ENCODE data around the gene PLXNA1. TPM values are rescaled to one million over a fixed set of nuclear protein-coding genes. Genes with fewer than 3 reads are reported as not detected.

The PLXNA1 gene
- total RNA-seq, 1 donor from 2014 or later, result 63.3 TPM

GRCh38 chr3:126965526-126966080, 17.3 kb upstream of the PLXNA1 start:
- Histone ChIP-seq H3K27me3 (ENCODE audit: insufficient read depth, low read length) (no peaks in the 10 kb centered on the region), H3K9me3 (ENCODE audit: insufficient read depth, low read depth, low read length) (no peaks in the 10 kb centered on the region), H3K4me1 (ENCODE audit: insufficient read depth, low read length) (peaks cover 7% of the 10 kb centered on the region), H3K4me3 (ENCODE audit: insufficient read depth, low read depth, low read length) (no peak overlapping the region), H3K4me2 (ENCODE audit: low read length) (no peak overlapping the region), H3K27ac (ENCODE audit: low read depth, low read length) (no peak overlapping the region), H3K79me2 (ENCODE audit: insufficient read depth, low read length) (no peaks in the 10 kb centered on the region), H2AFZ (ENCODE audit: low read depth, low read length) (no peak overlapping the region), H3K36me3 (ENCODE audit: insufficient read depth, low read length) (no peaks in the 10 kb centered on the region), H4K20me1 (ENCODE audit: insufficient read depth, low read length) (no peaks in the 10 kb centered on the region), H3K9ac (ENCODE audit: low read length) (no peak overlapping the region)
- Mint-ChIP-seq H3K4me3 (ENCODE audit: unreplicated experiment) (no peak overlapping the region), H3K27ac (ENCODE audit: unreplicated experiment) (no peak overlapping the region), H3K27me3 (ENCODE audit: low read depth, unreplicated experiment) (peaks cover 26% of the 10 kb centered on the region), H3K9me3 (ENCODE audit: unreplicated experiment) (no peaks in the 10 kb centered on the region), H3K36me3 (ENCODE audit: low read depth, unreplicated experiment) (peaks cover 6% of the 10 kb centered on the region), H3K4me1 (ENCODE audit: low read depth, unreplicated experiment) (peaks cover 13% of the 10 kb centered on the region)
- no peak for FAIRE-seq
- no peak for DNase-seq (ENCODE audit: low read depth)
- no peak for TF ChIP-seq EZH2 (IDR thresholded peaks at IDR 0.05; ENCODE audit: insufficient read depth, low read length)
- no peak for TF ChIP-seq CTCF (IDR thresholded peaks at IDR 0.05; ENCODE audit: insufficient read depth, low read depth, low read length)

DNA sequence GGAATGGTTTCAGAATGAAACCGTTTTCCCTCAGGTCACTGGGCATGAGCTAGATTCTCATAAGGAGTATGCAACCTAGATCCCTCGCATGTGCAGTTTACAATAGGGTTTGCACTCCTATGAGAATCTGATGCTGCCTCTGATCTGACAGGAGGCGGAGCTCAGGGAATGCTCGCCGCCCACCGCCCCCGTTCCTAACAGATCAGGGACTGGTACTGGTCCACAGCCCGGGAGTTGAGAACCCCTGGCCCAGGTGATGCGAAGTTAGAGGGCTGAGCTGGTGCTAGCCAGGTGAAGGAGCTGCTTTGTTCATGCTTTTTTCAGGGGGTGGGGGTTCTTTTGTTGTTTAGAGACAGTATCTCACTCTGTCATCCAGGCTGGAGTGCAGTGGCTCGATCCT, 15.5 kb upstream of the PLXNA1 start:
- H3K36me3 Mint-ChIP-seq (ENCODE audit: low read depth, unreplicated experiment), result peaks cover 4% of the 10 kb centered on the region
- no peak overlapping the region for H3K27ac ChIP-seq (ENCODE audit: low read depth, low read length)
- no peaks in the 10 kb centered on the region for H4K20me1 ChIP-seq (ENCODE audit: insufficient read depth, low read length)
- H3K4me2 ChIP-seq (ENCODE audit: low read length), result no peak overlapping the region
- peaks cover 5% of the 10 kb centered on the region for H3K4me1 ChIP-seq (ENCODE audit: insufficient read depth, low read length)
- no peaks in the 10 kb centered on the region for H3K27me3 ChIP-seq (ENCODE audit: insufficient read depth, low read length)
- no peak overlapping the region for H3K9ac ChIP-seq (ENCODE audit: low read length)
- no peak overlapping the region for H3K27ac Mint-ChIP-seq (ENCODE audit: unreplicated experiment)
- DNase-seq (ENCODE audit: low read depth), result no peak
- H3K4me3 Mint-ChIP-seq (ENCODE audit: unreplicated experiment), result no peak overlapping the region
- no peaks in the 10 kb centered on the region for H3K79me2 ChIP-seq (ENCODE audit: insufficient read depth, low read length)
- no peak overlapping the region for H3K4me3 ChIP-seq (ENCODE audit: insufficient read depth, low read depth, low read length)
- TF ChIP-seq CTCF (IDR thresholded peaks at IDR 0.05; ENCODE audit: insufficient read depth, low read depth, low read length) (no peak), EZH2 (IDR thresholded peaks at IDR 0.05; ENCODE audit: insufficient read depth, low read length) (no peak)
- FAIRE-seq, result no peak
- H3K9me3 ChIP-seq (ENCODE audit: insufficient read depth, low read depth, low read length), result no peaks in the 10 kb centered on the region
- no peak overlapping the region for H2AFZ ChIP-seq (ENCODE audit: low read depth, low read length)
- peaks cover 26% of the 10 kb centered on the region for H3K27me3 Mint-ChIP-seq (ENCODE audit: low read depth, unreplicated experiment)
- H3K36me3 ChIP-seq (ENCODE audit: insufficient read depth, low read length), result no peaks in the 10 kb centered on the region
- H3K4me1 Mint-ChIP-seq (ENCODE audit: low read depth, unreplicated experiment), result peaks cover 14% of the 10 kb centered on the region
- H3K9me3 Mint-ChIP-seq (ENCODE audit: unreplicated experiment), result no peaks in the 10 kb centered on the region

Measured in astrocyte (in vitro differentiated cells and primary cell).